GM21447 (cell line): ENCODE results near the gene LMO2.
"Not testable (repeated sequence)": the region's sequence is repeated elsewhere in the genome, so short reads cannot be mapped to it uniquely, and the experiment has no call there.

Experiments
- ATAC-seq: cut with Tn5 transposase; IDR thresholded peaks from one replicate; pipeline ENCODE4 v1.9.1; 2021; ENCODE audit not compliant: unreplicated experiment

The LMO2 gene

GRCh38 chr11:33863418-33864172 is 28.3 kb downstream of the LMO2 start:
- ATAC-seq, result no peak

- ATAC-seq, result no peak
These were observed 29.8 kb downstream of the LMO2 start for GRCh38 chr11:33861941-33862589.

DNA sequence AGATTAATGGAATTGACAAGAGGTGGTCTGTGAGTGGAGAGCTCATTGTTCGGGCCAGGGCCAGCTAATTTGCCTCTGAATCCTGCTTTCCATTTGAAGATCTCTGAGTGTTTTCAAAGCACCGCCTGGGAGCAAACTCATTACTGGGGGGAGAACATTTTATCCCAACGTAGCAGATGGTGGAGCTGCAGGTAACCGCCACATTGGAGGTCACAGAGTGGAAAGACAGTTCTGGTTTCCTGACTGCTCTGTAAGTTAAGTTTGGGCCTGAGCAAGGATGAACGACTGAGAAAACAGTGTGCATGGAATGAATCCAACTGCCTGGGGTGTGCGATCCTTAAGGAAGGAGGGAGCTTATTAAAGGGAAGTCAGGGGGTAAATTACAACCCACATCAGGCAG is 30.5 kb downstream of the LMO2 start:
- no peak for ATAC-seq

DNA sequence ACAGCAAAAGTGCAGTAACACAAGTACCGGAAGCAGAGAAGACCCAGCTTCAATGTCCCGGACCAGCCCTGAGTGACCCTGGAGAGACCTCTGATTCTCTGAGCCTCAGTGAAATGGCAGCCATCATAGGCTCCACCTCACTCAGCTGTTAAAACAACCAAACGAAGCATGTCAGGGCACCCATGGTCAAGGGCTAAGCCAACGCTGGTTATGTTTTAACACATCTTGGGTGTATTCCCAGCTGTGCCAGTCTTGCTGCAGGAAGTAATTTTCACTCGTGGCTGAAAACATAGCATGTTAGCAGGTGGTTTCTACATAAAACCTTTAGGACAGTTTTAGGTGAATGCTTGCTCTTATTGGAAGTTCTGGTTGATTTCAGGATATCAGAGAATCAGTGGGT is 30.9 kb downstream of the LMO2 start:
- ATAC-seq, result no peak

- no peak for ATAC-seq
These were observed 32.6 kb downstream of the LMO2 start for GRCh38 chr11:33859306-33859705.

GRCh38 chr11:33857933-33858371 is 33.9 kb downstream of the LMO2 start:
- ATAC-seq, result no peak

- ATAC-seq, result no peak
These were observed 36.4 kb downstream of the LMO2 start for GRCh38 chr11:33855500-33855899.

GRCh38 chr11:33848717-33849390 is 43.0 kb downstream of the LMO2 start:
- no peak for ATAC-seq

DNA sequence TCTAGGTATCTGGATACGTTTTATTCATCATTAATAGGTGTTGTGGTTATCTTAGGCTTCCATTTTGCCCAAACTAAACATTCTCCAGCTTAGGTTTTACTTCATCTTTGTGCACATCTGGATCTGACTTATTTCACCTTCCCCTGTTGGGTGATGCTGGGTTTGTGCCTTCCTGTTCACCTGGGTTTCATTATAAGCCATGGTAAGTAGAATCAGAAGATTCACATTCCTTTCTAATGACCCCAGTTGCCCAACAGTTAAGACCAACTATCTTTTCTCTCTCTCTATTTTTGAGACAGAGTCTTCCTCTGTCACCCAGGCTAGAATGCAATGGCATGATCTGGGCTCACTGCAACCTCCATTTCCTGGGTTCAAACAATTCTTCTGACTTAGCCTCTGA is 44.6 kb downstream of the LMO2 start:
- ATAC-seq, result no peak

DNA sequence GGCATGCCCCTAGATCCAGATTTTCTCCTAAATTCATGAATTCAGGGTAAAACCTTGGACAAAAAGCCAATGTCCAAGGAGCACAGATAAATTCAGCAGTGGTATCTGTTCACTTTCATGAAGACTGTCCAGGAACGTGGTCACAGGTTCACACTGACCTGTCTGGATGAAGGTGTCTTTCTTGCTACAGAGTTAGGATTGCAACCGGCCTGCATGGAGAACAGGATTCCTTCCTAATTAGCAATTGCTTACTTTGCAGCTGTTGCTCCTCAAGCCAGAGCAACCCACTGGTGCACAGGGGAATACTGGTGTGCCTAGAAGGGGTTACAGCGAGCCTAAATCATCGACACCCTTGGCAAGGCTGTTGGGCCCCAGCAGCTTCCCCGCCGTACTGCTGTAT is 47.6 kb downstream of the LMO2 start:
- no peak for ATAC-seq

- no peak for ATAC-seq
These were observed 48.9 kb downstream of the LMO2 start for GRCh38 chr11:33843018-33843417.

GRCh38 chr11:33842236-33842915 is 49.5 kb downstream of the LMO2 start:
- ATAC-seq, result no peak

GRCh38 chr11:33838234-33838633 is 53.6 kb downstream of the LMO2 start:
- ATAC-seq, result not testable (repeated sequence)

DNA sequence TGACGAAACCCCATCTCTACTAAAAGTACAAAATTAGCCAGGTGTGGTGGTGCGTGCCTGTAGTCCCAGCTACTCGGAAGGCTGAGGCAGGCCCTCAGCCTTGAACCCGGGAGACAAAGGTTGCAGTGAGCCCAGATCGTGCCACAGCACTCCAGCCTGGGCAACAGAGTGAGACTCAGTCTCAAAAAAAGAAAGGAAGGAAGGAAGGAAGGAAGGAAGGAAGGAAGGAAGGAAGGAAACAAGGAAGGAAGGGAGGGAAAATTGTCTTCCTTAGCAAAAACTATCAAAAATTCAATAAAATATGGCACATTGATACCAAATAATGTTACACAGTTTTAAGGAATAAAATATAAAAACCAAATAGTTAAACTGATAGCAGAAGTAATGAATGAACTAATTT is 54.5 kb downstream of the LMO2 start:
- not testable (repeated sequence) for ATAC-seq

GRCh38 chr11:33835143-33835878 is 56.6 kb downstream of the LMO2 start:
- ATAC-seq, result no peak

- ATAC-seq, result no peak
These were observed 59.2 kb downstream of the LMO2 start for GRCh38 chr11:33832676-33833075.

GRCh38 chr11:33830903-33831648 is 60.8 kb downstream of the LMO2 start:
- ATAC-seq, result no peak

DNA sequence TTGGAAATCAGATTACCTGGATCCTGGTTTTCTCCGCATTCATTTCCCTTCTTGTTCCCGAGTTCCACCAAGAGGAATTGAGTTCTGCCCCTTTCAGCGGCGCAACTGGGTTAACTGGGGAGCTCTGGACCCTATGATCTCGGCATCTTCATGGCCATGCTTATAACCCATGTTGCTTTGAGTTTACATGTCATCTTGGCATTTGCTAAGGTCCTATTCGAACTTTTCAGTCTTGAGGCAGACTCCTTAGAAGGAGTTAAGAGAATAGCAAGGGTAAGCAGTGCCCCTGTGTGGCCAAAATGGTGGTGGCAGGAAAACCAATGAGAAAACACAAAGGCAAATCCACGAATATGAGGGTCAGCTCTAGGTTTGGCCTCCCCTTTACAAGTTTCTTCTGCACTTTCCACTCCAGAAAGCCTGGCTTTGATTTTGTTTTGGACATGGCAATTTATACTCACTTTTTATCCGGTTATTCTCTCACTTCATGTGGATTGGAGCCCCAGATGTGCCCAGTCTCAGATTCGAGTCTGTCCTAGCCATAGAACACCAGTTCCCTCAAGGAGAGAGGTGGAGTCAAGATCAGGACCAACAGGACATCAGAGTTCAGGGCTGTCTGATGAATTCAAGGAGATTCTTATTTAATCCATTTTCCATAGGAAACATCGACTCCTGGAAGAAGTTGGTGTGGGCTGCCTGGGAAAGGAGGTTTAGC is 62.3 kb downstream of the LMO2 start:
- no peak for ATAC-seq

DNA sequence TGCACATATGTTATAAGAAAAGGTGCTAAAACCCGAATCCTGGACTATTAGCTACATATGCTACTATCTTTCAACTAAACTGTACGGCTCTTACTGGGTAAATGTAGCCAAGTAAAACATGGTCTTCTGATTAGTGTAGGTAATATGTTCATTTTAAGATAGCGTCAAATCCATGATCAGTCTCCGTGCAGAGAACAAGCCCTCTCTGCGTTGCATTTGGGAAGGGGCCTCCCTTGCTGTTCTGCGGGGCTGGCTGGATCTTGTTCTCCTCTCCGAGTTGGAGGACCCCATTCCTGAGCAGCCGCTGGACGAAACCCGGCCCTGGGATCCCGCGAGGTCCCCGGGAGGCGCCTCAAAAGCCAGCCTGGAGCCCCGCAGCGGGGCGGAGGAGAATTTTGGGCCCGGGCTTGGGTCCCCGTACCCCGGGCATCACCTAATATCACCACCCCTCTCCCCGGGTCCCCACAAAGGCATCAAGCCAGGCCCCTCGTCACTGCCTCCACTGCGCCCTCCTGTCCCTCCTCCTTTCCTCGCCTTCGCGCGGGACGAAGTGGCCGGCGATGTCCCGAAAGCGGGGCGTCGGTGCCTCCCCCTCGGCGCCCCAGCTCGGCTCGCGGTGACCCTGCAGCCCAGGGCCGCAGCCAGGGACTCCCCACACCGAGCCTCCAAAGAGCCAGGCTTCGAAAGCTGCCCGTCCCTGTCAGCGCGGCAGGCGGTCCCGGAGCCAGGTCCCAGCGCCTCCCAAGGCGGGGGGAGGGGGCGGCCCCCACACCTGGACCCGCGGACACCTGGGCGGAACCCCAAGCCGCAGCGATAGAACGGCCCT is 63.1 kb downstream of the LMO2 start:
- no peak for ATAC-seq
